HCT116 (cell line): Measurements from ENCODE around the gene FAM13A. TPM values are rescaled to one million over a fixed set of nuclear protein-coding genes. Genes with fewer than 3 reads are reported as not detected.

Experiments used
- ATAC-seq: fragments of 200-7000 bp; cut with Tn5 transposase; 2 replicates; pipeline ENCODE4 v1.9.1; 2020; ENCODE audit warnings: mild to moderate bottlenecking, moderate library complexity
- BruUV-seq: library from RNA; stranded (reverse); fragments of 400-500 nt; replicated peaks from 2 replicates; lab custom pipeline; 2021; lab: Mats Ljungman, UMichigan
- CTCF ChIA-PET: fragments of 300-600 bp; sonication (Branson Sonifier 250); formaldehyde crosslinking; loops from one replicate; lab custom pipeline; 2021; ENCODE audit warnings: antibody characterized with exemption; lab: Charles Lee
- POLR2A ChIA-PET: fragments of 300-600, 350-600 bp; sonication (Branson Sonifier 250); formaldehyde crosslinking; loops from one replicate; lab custom pipeline; 2021; ENCODE audit warnings: antibody characterized with exemption; lab: Charles Lee
- RAD21 ChIA-PET, 2 experiments: fragments of 300-600 bp; sonication (Branson Sonifier 250); formaldehyde crosslinking; loops; one replicate each; lab custom pipeline; 2023; ENCODE audit warnings: low total read pairs in 2 of 2; ENCODE audit not compliant: uncharacterized antibody in 2 of 2, unreplicated experiment in 2 of 2, low non-redundant PET in 1 of 2; lab: Charles Lee
- DNase-seq: peaks from one replicate; pipeline ENCODE4 v3.0.0-alpha.2; 2010; ENCODE audit warnings: low read depth, low spot score
- H2AFZ ChIP-seq: fragments of 200-600 bp; shearing (Covaris generic), sonication (generic); 2 replicates; pipeline ENCODE4 v1.6.1; 2017; ENCODE audit warnings: low read depth, mixed run types, mixed read lengths, antibody characterized with exemption, low read length; ENCODE audit not compliant: poor library complexity, severe bottlenecking
- H3K27ac ChIP-seq: 2 replicates; pipeline ENCODE4 v1.5.1; 2012; ENCODE audit warnings: low read depth, low read length
- H3K27me3 ChIP-seq: fragments of 200-600 bp; sonication (generic); 2 replicates; pipeline ENCODE4 v1.6.1; 2016; ENCODE audit warnings: mixed run types, low read length, mixed read lengths; ENCODE audit not compliant: insufficient read depth
- H3K36me3 ChIP-seq, 2 experiments: fragments of 200-500 bp in 1 of 2; fragments of 200-600 bp in 1 of 2; sonication (Bioruptor generic) in 1 of 2; sonication (generic) in 1 of 2; 2 replicates each; pipeline versions ENCODE4 v1.5.1 to v1.6.1; 2014 to 2016; ENCODE audit warnings: low read length in 2 of 2, inconsistent platforms in 1 of 2, mixed read lengths in 1 of 2, mixed run types in 1 of 2; ENCODE audit not compliant: insufficient read depth in 2 of 2, control insufficient read depth in 1 of 2
- H3K4me1 ChIP-seq, 2 experiments: fragments of 200-600 bp in 1 of 2; sonication (generic) in 1 of 2; 2 replicates each; pipeline versions ENCODE4 v1.5.1 to v1.6.1; 2012 to 2017; ENCODE audit warnings: low read length in 2 of 2, inconsistent platforms in 1 of 2, mild to moderate bottlenecking in 1 of 2, mixed read lengths in 1 of 2, mixed run types in 1 of 2, moderate library complexity in 1 of 2; ENCODE audit not compliant: insufficient read depth in 2 of 2, control insufficient read depth in 1 of 2
- H3K4me2 ChIP-seq: fragments of 200-600 bp; sonication (generic); 2 replicates; pipeline ENCODE4 v1.6.1; 2017; ENCODE audit warnings: mixed run types, low read length, mixed read lengths
- H3K4me3 ChIP-seq, 2 experiments: fragments of 200-600 bp in 1 of 2; sonication (generic) in 1 of 2; replicated peaks in 1 of 2; 2 replicates each; pipeline ENCODE4 v1.5.1; 2011 to 2016; ENCODE audit warnings: low read length in 2 of 2, control low read depth in 1 of 2, low read depth in 1 of 2, mild to moderate bottlenecking in 1 of 2, mixed read lengths in 1 of 2, mixed run types in 1 of 2
- H3K79me2 ChIP-seq: fragments of 200-600 bp; sonication (generic); 2 replicates; pipeline ENCODE4 v1.6.1; 2017; ENCODE audit warnings: mild to moderate bottlenecking, mixed run types, low read length, moderate library complexity, mixed read lengths; ENCODE audit not compliant: insufficient read depth
- H3K9ac ChIP-seq: fragments of 200-600 bp; sonication (generic); 2 replicates; pipeline ENCODE4 v1.6.1; 2016; ENCODE audit warnings: low read length, mixed read lengths
- H3K9me2 ChIP-seq: fragments of 200-600 bp; sonication (generic), shearing (Covaris generic); 2 replicates; pipeline ENCODE4 v1.6.1; 2017; ENCODE audit warnings: mixed run types, mild to moderate bottlenecking, moderate library complexity; ENCODE audit not compliant: insufficient read depth
- H3K9me3 ChIP-seq, 2 experiments: fragments of 200-500 bp in 1 of 2; fragments of 200-600 bp in 1 of 2; sonication (Bioruptor generic) in 1 of 2; sonication (generic) in 1 of 2; 2 replicates each; pipeline ENCODE4 v1.6.1; 2014 to 2017; ENCODE audit warnings: low read length in 2 of 2, mixed read lengths in 2 of 2, inconsistent platforms in 1 of 2, low read depth in 1 of 2, mild to moderate bottlenecking in 1 of 2, mixed run types in 1 of 2, moderate library complexity in 1 of 2; ENCODE audit not compliant: control insufficient read depth in 1 of 2, insufficient read depth in 1 of 2
- H4K20me1 ChIP-seq: fragments of 200-600 bp; sonication (generic), shearing (Covaris generic); 2 replicates; pipeline ENCODE4 v1.6.1; 2017; ENCODE audit warnings: mixed run types, mild to moderate bottlenecking, moderate library complexity; ENCODE audit not compliant: insufficient read depth
- CEBPB ChIP-seq: IDR thresholded peaks from 2 replicates; pipeline ENCODE4 v1.6.1; 2012; ENCODE audit warnings: low read depth
- EZH2 ChIP-seq: fragments of 200-600 bp; sonication (generic); IDR thresholded peaks from 2 replicates; pipeline ENCODE4 v1.6.1; 2017; ENCODE audit warnings: antibody characterized with exemption, mixed run types
- EZH2phosphoT487 ChIP-seq: fragments of 200-600 bp; IDR thresholded peaks from 2 replicates; pipeline ENCODE4 v1.6.1; 2018; ENCODE audit warnings: antibody characterized with exemption, borderline replicate concordance
- FOSL1 ChIP-seq: IDR thresholded peaks from 2 replicates; pipeline ENCODE4 v1.6.1; 2012; ENCODE audit warnings: low read depth
- MAX ChIP-seq: IDR thresholded peaks from 2 replicates; pipeline ENCODE4 v1.6.1; 2012
- POLR2A ChIP-seq: IDR thresholded peaks from 2 replicates; pipeline ENCODE4 v1.7.0; 2011; ENCODE audit warnings: borderline replicate concordance; ENCODE audit not compliant: insufficient read depth, insufficient read length; ENCODE audit errors: extremely low read depth
- RAD21 ChIP-seq: IDR thresholded peaks from 2 replicates; pipeline ENCODE4 v1.6.1; 2012; ENCODE audit warnings: low read depth, mild to moderate bottlenecking
- SP1 ChIP-seq: IDR thresholded peaks from 2 replicates; pipeline ENCODE4 v1.6.1; 2012; ENCODE audit warnings: low read depth
- YY1 ChIP-seq: IDR thresholded peaks from 2 replicates; pipeline ENCODE4 v1.6.1; 2011; ENCODE audit warnings: low read length, low read depth, moderate library complexity, mild to moderate bottlenecking; ENCODE audit not compliant: insufficient replicate concordance; ENCODE audit errors: extremely low read depth
- ZFX ChIP-seq: fragments of 450-650 bp; IDR thresholded peaks from 2 replicates; pipeline ENCODE4 v1.6.1; 2017
- ZNF274 ChIP-seq: fragments of 200-500 bp; sonication (Bioruptor generic); IDR thresholded peaks from 2 replicates; pipeline ENCODE4 v1.6.1; 2014; ENCODE audit warnings: mild to moderate bottlenecking, low read depth, low read length, inconsistent platforms
- intact Hi-C: fragments of 100-400 bp; cut with micrococcal nuclease; formaldehyde crosslinking; loops from 2 replicates; pipeline ENCODE4 v1.10.0; 2022
- total RNA-seq: library from RNA; stranded (reverse); gene quantifications from one replicate; pipeline ENCODE4 v1.2.1, GENCODE V29; 2021; ENCODE audit not compliant: unreplicated experiment
- TF ChIP-seq, protein P1 (sequence below): IDR thresholded peaks from 2 replicates; pipeline ENCODE4 v1.6.1; 2012
- TF ChIP-seq, protein P2 (sequence below), 3 experiments: fragments of 200-600 bp in 1 of 3; sonication (generic) in 1 of 3; IDR thresholded peaks in 2 of 3; conservative IDR thresholded peaks in 1 of 3; 2 replicates each; pipeline ENCODE4 v1.5.1; 2012 to 2017; ENCODE audit warnings: low read depth in 2 of 3, low read length in 2 of 3, antibody characterized with exemption in 1 of 3, borderline replicate concordance in 1 of 3, control low read depth in 1 of 3, mild to moderate bottlenecking in 1 of 3, mixed read lengths in 1 of 3, mixed run types in 1 of 3, moderate library complexity in 1 of 3; ENCODE audit not compliant: insufficient read depth in 1 of 3
- TF ChIP-seq, protein P3 (sequence below): IDR thresholded peaks from 2 replicates; pipeline ENCODE4 v1.6.1; 2012; ENCODE audit warnings: low read depth

Gene FAM13A
- total RNA-seq, 1 experiment from 2014 or later: 17.2 TPM

DNA sequence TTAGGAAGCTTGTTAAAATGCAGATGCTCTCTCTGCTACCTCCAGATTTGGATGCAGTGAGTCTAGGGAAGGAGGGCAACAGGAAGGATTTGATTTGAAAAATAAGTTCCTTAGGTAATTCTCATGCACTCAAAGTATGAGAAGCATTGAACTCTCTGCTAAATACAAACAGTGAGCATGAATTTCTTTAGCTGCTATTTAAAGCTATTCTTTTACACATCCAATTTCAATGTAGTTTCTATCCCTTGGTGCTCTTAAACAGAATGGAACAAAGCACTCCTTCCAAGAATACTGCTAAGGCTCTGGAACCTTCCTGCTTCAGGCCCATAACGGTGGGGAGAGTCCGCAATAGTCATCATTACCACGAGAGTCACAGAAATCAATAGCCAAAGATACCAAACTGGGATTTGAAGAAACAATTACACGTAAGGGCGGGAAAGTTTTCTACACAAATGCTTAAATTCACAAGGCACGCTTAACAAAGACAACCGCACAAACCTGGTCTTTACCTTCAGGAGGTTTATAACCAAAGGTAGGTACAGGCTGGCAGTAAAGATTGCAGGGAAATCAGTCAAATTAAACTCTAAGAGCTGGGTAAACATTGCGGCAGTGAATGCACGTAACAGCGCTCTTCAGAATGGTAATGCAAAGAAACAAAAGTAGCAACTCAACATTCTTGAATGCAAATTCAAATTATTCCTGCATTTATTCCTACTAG lies 236.1 kb downstream of the FAM13A start (continued):
- TF ChIP-seq EZH2 (no peak), CEBPB (no peak), MAX (no peak), RAD21 (no peak), POLR2A (no peak), YY1 (no peak), FOSL1 (no peak), ZFX (no peak)
- TF ChIP-seq, protein P1, sequence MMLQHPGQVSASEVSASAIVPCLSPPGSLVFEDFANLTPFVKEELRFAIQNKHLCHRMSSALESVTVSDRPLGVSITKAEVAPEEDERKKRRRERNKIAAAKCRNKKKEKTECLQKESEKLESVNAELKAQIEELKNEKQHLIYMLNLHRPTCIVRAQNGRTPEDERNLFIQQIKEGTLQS: no peak

- no peak overlapping the region for H3K9ac ChIP-seq
- no peak overlapping the region for H3K27ac ChIP-seq
- RAD21 ChIA-PET: interaction anchor here in 1 of 2 experiments (0.8 kb wide), 1 partner anchor 204 kb away, joined by 3 read pairs; no protein-coding TSS in a partner anchor
- H3K36me3 ChIP-seq: no peaks in the 10 kb centered on the region
- no peaks in the 10 kb centered on the region for H3K79me2 ChIP-seq
- peaks cover 10 to 14% of the 10 kb centered on the region in 2 experiments; a peak in 3 of 4 replicates for H3K4me1 ChIP-seq
- no peaks in the 10 kb centered on the region for H3K9me3 ChIP-seq
- CTCF ChIA-PET: interaction anchor here (1.7 to 4.5 kb wide), 2 partner anchors 10 to 203 kb away, joined by 3 to 61 read pairs; no protein-coding TSS in a partner anchor
- POLR2A ChIA-PET: no interaction called here
- H2AFZ ChIP-seq: no peak overlapping the region
- BruUV-seq: no TSS peak
- H3K4me2 ChIP-seq: no peak overlapping the region
- ATAC-seq (no peak), DNase-seq (no peak)
- intact Hi-C loops: loop anchor here (2.0 kb wide), 1 partner anchor 291 kb away; the partner anchor contains the start of gene TIGD2
- H3K4me3 ChIP-seq: no peak overlapping the region
- no peaks in the 10 kb centered on the region for H3K27me3 ChIP-seq
- no peaks in the 10 kb centered on the region for H3K9me2 ChIP-seq
- no peaks in the 10 kb centered on the region for H4K20me1 ChIP-seq
- TF ChIP-seq MAX (no peak), RAD21 (no peak), ZNF274 (no peak), EZH2phosphoT487 (no peak), CEBPB (no peak), FOSL1 (no peak), YY1 (no peak), ZFX (no peak), SP1 (no peak)
- TF ChIP-seq, protein P2, sequence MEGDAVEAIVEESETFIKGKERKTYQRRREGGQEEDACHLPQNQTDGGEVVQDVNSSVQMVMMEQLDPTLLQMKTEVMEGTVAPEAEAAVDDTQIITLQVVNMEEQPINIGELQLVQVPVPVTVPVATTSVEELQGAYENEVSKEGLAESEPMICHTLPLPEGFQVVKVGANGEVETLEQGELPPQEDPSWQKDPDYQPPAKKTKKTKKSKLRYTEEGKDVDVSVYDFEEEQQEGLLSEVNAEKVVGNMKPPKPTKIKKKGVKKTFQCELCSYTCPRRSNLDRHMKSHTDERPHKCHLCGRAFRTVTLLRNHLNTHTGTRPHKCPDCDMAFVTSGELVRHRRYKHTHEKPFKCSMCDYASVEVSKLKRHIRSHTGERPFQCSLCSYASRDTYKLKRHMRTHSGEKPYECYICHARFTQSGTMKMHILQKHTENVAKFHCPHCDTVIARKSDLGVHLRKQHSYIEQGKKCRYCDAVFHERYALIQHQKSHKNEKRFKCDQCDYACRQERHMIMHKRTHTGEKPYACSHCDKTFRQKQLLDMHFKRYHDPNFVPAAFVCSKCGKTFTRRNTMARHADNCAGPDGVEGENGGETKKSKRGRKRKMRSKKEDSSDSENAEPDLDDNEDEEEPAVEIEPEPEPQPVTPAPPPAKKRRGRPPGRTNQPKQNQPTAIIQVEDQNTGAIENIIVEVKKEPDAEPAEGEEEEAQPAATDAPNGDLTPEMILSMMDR (IDR thresholded peaks at IDR 0.05 in 2 of 3, conservative IDR thresholded peaks at IDR 0.05 in 1 of 3; ENCODE audit: borderline replicate concordance in 1 of 3, insufficient read depth in 1 of 3, low read depth in 2 of 3, low read length in 2 of 3): no peak
- TF ChIP-seq, protein P3, sequence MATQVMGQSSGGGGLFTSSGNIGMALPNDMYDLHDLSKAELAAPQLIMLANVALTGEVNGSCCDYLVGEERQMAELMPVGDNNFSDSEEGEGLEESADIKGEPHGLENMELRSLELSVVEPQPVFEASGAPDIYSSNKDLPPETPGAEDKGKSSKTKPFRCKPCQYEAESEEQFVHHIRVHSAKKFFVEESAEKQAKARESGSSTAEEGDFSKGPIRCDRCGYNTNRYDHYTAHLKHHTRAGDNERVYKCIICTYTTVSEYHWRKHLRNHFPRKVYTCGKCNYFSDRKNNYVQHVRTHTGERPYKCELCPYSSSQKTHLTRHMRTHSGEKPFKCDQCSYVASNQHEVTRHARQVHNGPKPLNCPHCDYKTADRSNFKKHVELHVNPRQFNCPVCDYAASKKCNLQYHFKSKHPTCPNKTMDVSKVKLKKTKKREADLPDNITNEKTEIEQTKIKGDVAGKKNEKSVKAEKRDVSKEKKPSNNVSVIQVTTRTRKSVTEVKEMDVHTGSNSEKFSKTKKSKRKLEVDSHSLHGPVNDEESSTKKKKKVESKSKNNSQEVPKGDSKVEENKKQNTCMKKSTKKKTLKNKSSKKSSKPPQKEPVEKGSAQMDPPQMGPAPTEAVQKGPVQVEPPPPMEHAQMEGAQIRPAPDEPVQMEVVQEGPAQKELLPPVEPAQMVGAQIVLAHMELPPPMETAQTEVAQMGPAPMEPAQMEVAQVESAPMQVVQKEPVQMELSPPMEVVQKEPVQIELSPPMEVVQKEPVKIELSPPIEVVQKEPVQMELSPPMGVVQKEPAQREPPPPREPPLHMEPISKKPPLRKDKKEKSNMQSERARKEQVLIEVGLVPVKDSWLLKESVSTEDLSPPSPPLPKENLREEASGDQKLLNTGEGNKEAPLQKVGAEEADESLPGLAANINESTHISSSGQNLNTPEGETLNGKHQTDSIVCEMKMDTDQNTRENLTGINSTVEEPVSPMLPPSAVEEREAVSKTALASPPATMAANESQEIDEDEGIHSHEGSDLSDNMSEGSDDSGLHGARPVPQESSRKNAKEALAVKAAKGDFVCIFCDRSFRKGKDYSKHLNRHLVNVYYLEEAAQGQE: no peak
- TF ChIP-seq, protein P1: no peak
These were observed 236.9 kb downstream of the FAM13A start for GRCh38 chr4:88819818-88820697.
